HepG2 (cell line): ENCODE results near the gene ASZ1. TPM values are rescaled to one million over a fixed set of nuclear protein-coding genes. Genes with fewer than 3 reads are reported as not detected.
A peak's percentile ranks its signal among the peaks of the same experiment; 100 is the strongest.

ENCODE experiments used
- ATAC-seq: fragments of 200-7000 bp; cut with Tn5 transposase; 3 replicates; pipeline ENCODE4 v1.9.1; 2020; ENCODE audit warnings: mild to moderate bottlenecking, moderate library complexity
- BruUV-seq: library from RNA; stranded (reverse); fragments of 400-500 nt; replicated peaks from 2 replicates; lab custom pipeline; 2021; lab: Mats Ljungman, UMichigan
- CTCF ChIA-PET: fragments of 300-600 bp; formaldehyde crosslinking; extraction: SDS; loops from one replicate; lab custom pipeline; 2021; ENCODE audit warnings: low total read pairs, inconsistent platforms, low intra/inter-chr PET ratio; lab: Yijun Ruan, JAX
- POLR2A ChIA-PET: fragments of 350-600 bp; sonication (Branson Sonifier 250); formaldehyde crosslinking; loops from one replicate; lab custom pipeline; 2020; ENCODE audit warnings: antibody characterized with exemption, inconsistent platforms; lab: Yijun Ruan, JAX
- DNase-seq: peaks from one replicate; pipeline ENCODE4 v3.0.0-alpha.2; 2015; ENCODE audit warnings: low spot score
- FAIRE-seq: peaks from 3 replicates; lab custom pipeline; 2011; peaks lifted over from hg19 to GRCh38; lab: Jason Lieb, UNC
- H2AFZ ChIP-seq: one replicate; pipeline ENCODE4 v1.6.1; 2011; ENCODE audit warnings: low read length, inconsistent platforms
- H3K27ac ChIP-seq: fragments of 300-600 bp; 3 replicates; pipeline ENCODE4 v1.8.0; 2011; ENCODE audit warnings: mixed run types, mild to moderate bottlenecking, mixed read lengths, low read length, inconsistent platforms; ENCODE audit not compliant: insufficient read depth; ENCODE audit errors: extremely low read length
- H3K27me3 ChIP-seq, 2 experiments: fragments of 200-600 bp in 1 of 2; 2 replicates in 1 of 2; 3 replicates in 1 of 2; pipeline versions ENCODE4 v1.6.0 to v1.8.0; 2011; ENCODE audit warnings: low read length in 2 of 2, mild to moderate bottlenecking in 2 of 2, moderate library complexity in 2 of 2, inconsistent platforms in 1 of 2; ENCODE audit not compliant: insufficient read depth in 2 of 2, control insufficient read depth in 1 of 2
- H3K36me3 ChIP-seq, 2 experiments: fragments of 200-600 bp in 1 of 2; replicated peaks in 1 of 2; 2 replicates in 1 of 2; 3 replicates in 1 of 2; pipeline versions ENCODE4 v1.5.1 to v1.8.0; 2011; ENCODE audit warnings: low read length in 2 of 2, inconsistent platforms in 1 of 2; ENCODE audit not compliant: insufficient read depth in 2 of 2, control insufficient read depth in 1 of 2
- H3K4me1 ChIP-seq: 2 replicates; pipeline ENCODE4 v1.5.1; 2012; ENCODE audit warnings: low read length, inconsistent platforms; ENCODE audit not compliant: insufficient read depth
- H3K4me2 ChIP-seq: 2 replicates; pipeline ENCODE4 v1.6.0; 2011; ENCODE audit warnings: low read depth, low read length, inconsistent platforms
- H3K4me3 ChIP-seq, 3 experiments: fragments of 200-600 bp in 1 of 3; sonication (generic), shearing (Covaris generic) in 1 of 3; replicated peaks in 1 of 3; 2 replicates each; pipeline ENCODE4 v1.5.1; 2011 to 2016; ENCODE audit warnings: low read length in 3 of 3, inconsistent platforms in 2 of 3, low read depth in 2 of 3, mild to moderate bottlenecking in 2 of 3, control low read depth in 1 of 3, mixed read lengths in 1 of 3; ENCODE audit not compliant: insufficient read depth in 1 of 3
- H3K79me2 ChIP-seq: one replicate; pipeline ENCODE4 v1.6.1; 2011; ENCODE audit warnings: low read length, inconsistent platforms; ENCODE audit not compliant: insufficient read depth
- H3K9ac ChIP-seq: 2 replicates; pipeline ENCODE4 v1.6.0; 2011; ENCODE audit warnings: mild to moderate bottlenecking, low read depth, low read length, inconsistent platforms; ENCODE audit not compliant: insufficient read depth
- H3K9me3 ChIP-seq: 2 replicates; pipeline ENCODE4 v1.5.1; 2012; ENCODE audit warnings: mild to moderate bottlenecking, low read length
- H4K20me1 ChIP-seq: 2 replicates; pipeline ENCODE4 v1.6.0; 2011; ENCODE audit warnings: inconsistent platforms, mild to moderate bottlenecking, low read length, moderate library complexity; ENCODE audit not compliant: insufficient read depth
- AKAP8 ChIP-seq: sonication (generic); formaldehyde crosslinking; IDR thresholded peaks from 2 replicates; pipeline ENCODE4 v1.5.1; 2020; ENCODE audit warnings: mild to moderate bottlenecking, missing genetic modification reagents
- CTCF ChIP-seq: sonication (generic); formaldehyde crosslinking; IDR thresholded peaks from 2 replicates; pipeline ENCODE4 v1.5.0; 2020; ENCODE audit warnings: mild to moderate bottlenecking, missing genetic modification reagents, moderate library complexity
- HBP1 ChIP-seq: IDR thresholded peaks from 2 replicates; pipeline ENCODE4 v1.6.1; 2016; ENCODE audit warnings: low read depth, control low read depth
- MAFK ChIP-seq, 2 experiments: IDR thresholded peaks in 1 of 2; conservative IDR thresholded peaks in 1 of 2; 2 replicates each; pipeline ENCODE4 v1.6.1; 2011; ENCODE audit warnings: improper control_type of control experiment in 2 of 2, low read length in 2 of 2
- NR0B2 ChIP-seq: sonication (generic); formaldehyde crosslinking; IDR thresholded peaks from 2 replicates; pipeline ENCODE4 v1.4.0; 2020; ENCODE audit warnings: mild to moderate bottlenecking, missing genetic modification reagents
- PHF20 ChIP-seq: sonication (generic); formaldehyde crosslinking; IDR thresholded peaks from 2 replicates; pipeline ENCODE4 v1.5.0; 2020; ENCODE audit warnings: mild to moderate bottlenecking, missing genetic modification reagents
- RBM39 ChIP-seq: fragments of 200-400 bp; formaldehyde crosslinking; IDR thresholded peaks from one replicate; pipeline ENCODE4 v1.6.1; 2018; ENCODE audit warnings: antibody characterized with exemption, mild to moderate bottlenecking, low read depth, low read length; ENCODE audit not compliant: poor library complexity, severe bottlenecking
- STAG1 ChIP-seq: sonication (generic); formaldehyde crosslinking; IDR thresholded peaks from 2 replicates; pipeline ENCODE4 v1.4.0; 2020; ENCODE audit warnings: missing genetic modification reagents
- TEAD3 ChIP-seq: optimal IDR thresholded peaks from 2 replicates; pipeline ENCODE3; 2016; ENCODE audit warnings: borderline replicate concordance
- ZFP36 ChIP-seq: fragments of 150-350 bp; IDR thresholded peaks from 2 replicates; pipeline ENCODE4 v1.6.1; 2018; ENCODE audit warnings: borderline replicate concordance, low read length, low read depth; ENCODE audit not compliant: partially characterized antibody
- ZNF441 ChIP-seq: sonication (generic); formaldehyde crosslinking; IDR thresholded peaks from 2 replicates; pipeline ENCODE4 v1.7.0; 2021; ENCODE audit warnings: missing genetic modification reagents, borderline replicate concordance
- ZNF687 ChIP-seq: sonication (generic); formaldehyde crosslinking; IDR thresholded peaks from 2 replicates; pipeline ENCODE4 v1.5.1; 2020; ENCODE audit warnings: mild to moderate bottlenecking, missing genetic modification reagents, moderate library complexity
- ZNF839 ChIP-seq: sonication (generic); formaldehyde crosslinking; IDR thresholded peaks from 2 replicates; pipeline ENCODE4 v1.4.0; 2020; ENCODE audit warnings: missing genetic modification reagents, mild to moderate bottlenecking, borderline replicate concordance
- WGBS: methylation state at CpG from one replicate; pipeline ENCODE4 v1.1.6; 2017; ENCODE audit warnings: low lambda C conversion rate; 5-methylcytosine and 5-hydroxymethylcytosine counted together
- in situ Hi-C: cut with HindIII; loops from 2 replicates; pipeline ENCODE4 v1.10.0; 2017; ENCODE audit warnings: low pct_unique_long_range_greater_than_20kb; ENCODE audit not compliant: extremely low pct_ligation_motif_present
- intact Hi-C: fragments of 100-400 bp; cut with micrococcal nuclease; formaldehyde crosslinking; loops from one replicate; pipeline ENCODE4 v1.10.0; 2022; ENCODE audit not compliant: unreplicated experiment
- polyA plus RNA-seq, 8 experiments: library from polyadenylated mRNA; depleted of rRNA in 3 of 8; stranded (reverse) in 7 of 8; unstranded in 1 of 8; fragments of >200 nt; fragmentation: Illumina TruSeq in 4 of 8; extraction: Trizol in 4 of 8; gene quantifications; 2 replicates each; pipeline versions ENCODE4 v1.2.1 to v1.2.3, GENCODE V29; 2011 to 2016; ENCODE audit warnings: low read depth in 4 of 8, missing spikeins in 1 of 8, mixed read lengths in 1 of 8; ENCODE audit not compliant: insufficient read depth in 1 of 8
- total RNA-seq, 5 experiments: library from RNA; depleted of rRNA; stranded (reverse); fragments of >200 nt; fragmentation: Illumina TruSeq; extraction: Trizol; gene quantifications; 2 replicates each; pipeline ENCODE4 v1.2.3, GENCODE V29; 2016; ENCODE audit warnings: low read depth in 1 of 5

Gene ASZ1
- total and polyA plus RNA-seq, 2 of the 13 experiments (the other 11 are each of a cell fraction or from before 2014, with no cell fraction given): not detected

GRCh38 chr7:117385363-117386109 lies 41.8 kb downstream of the ASZ1 start (continued):
- peak; percentile 30 for TF ChIP-seq CTCF
- 0 out of 4 replicates have a peak, but pooled peaks of 1 of the 2 experiments have one; percentile 2 for TF ChIP-seq MAFK (conservative IDR thresholded peaks at IDR 0.05 in 1 of 2, IDR thresholded peaks at IDR 0.05 in 1 of 2; ENCODE audit: low read length in 2 of 2)
- TF ChIP-seq STAG1 (CRISPR knock-in tag): peak; percentile 34
- TF ChIP-seq PHF20: no peak
- TF ChIP-seq RBM39: no peak
- no peak for TF ChIP-seq ZNF839

GRCh38 chr7:117384688-117385362 lies 42.5 kb downstream of the ASZ1 start:
- ChIA-PET CTCF (no interaction called here), POLR2A (no interaction called here)
- intact Hi-C loops: loop anchor here (2.0 kb wide), 1 partner anchor 172 kb away; no protein-coding TSS in a partner anchor
- BruUV-seq: no TSS peak
- Histone ChIP-seq H3K79me2 (no peaks in the 10 kb centered on the region), H3K4me1 (no peaks in the 10 kb centered on the region), H3K36me3 (no peaks in the 10 kb centered on the region), H3K4me3 (no peak overlapping the region), H3K9ac (no peak overlapping the region), H3K27ac (no peak overlapping the region), H3K9me3 (no peaks in the 10 kb centered on the region), H4K20me1 (no peaks in the 10 kb centered on the region), H3K27me3 (no peaks in the 10 kb centered on the region), H3K4me2 (no peak overlapping the region), H2AFZ (no peak overlapping the region)
- DNase-seq (no peak), ATAC-seq (no peak), FAIRE-seq (no peak)
- WGBS: 14% methylated on average over 5 of the region's 5 CpGs
- in situ Hi-C loops: no loop called here
- TF ChIP-seq NR0B2 (CRISPR knock-in tag): no peak
- no peak for TF ChIP-seq AKAP8 (CRISPR knock-in tag)
- TF ChIP-seq HBP1 (CRISPR knock-in tag): no peak
- TF ChIP-seq ZNF687 (CRISPR knock-in tag): no peak
- TF ChIP-seq ZFP36: no peak
- TF ChIP-seq ZNF441 (CRISPR knock-in tag): no peak
- no peak for TF ChIP-seq TEAD3
